DND-41 (cell line): ENCODE data around the gene UBE2H.
"Not testable (repeated sequence)": the region's sequence is repeated elsewhere in the genome, so short reads cannot be mapped to it uniquely, and the experiment has no call there.

Experiments used
- ATAC-seq: fragments of 200-7000 bp; cut with Tn5 transposase; 3 replicates; pipeline ENCODE4 v1.9.1; 2021; ENCODE audit warnings: low read depth; ENCODE audit not compliant: insufficient read depth
- DNase-seq: peaks from one replicate; pipeline ENCODE4 v3.0.0-alpha.2; 2020
- H2AFZ ChIP-seq: 2 replicates; pipeline ENCODE4 v1.6.0; 2012; ENCODE audit warnings: low read depth, low read length
- H3K27ac ChIP-seq: 2 replicates; pipeline ENCODE4 v1.5.1; 2012; ENCODE audit warnings: low read length, inconsistent platforms
- H3K27me3 ChIP-seq: fragments of 200-600 bp; sonication (generic); 2 replicates; pipeline ENCODE4 v1.6.0; 2012; ENCODE audit warnings: low read length, mild to moderate bottlenecking, inconsistent platforms; ENCODE audit not compliant: insufficient read depth, poor library complexity
- H3K36me3 ChIP-seq: 2 replicates; pipeline ENCODE4 v1.5.1; 2012; ENCODE audit warnings: low read length, inconsistent platforms; ENCODE audit not compliant: insufficient read depth
- H3K4me1 ChIP-seq: 2 replicates; pipeline ENCODE4 v1.5.1; 2012; ENCODE audit warnings: mild to moderate bottlenecking, low read length; ENCODE audit not compliant: insufficient read depth
- H3K4me2 ChIP-seq: 2 replicates; pipeline ENCODE4 v1.6.0; 2012; ENCODE audit warnings: mild to moderate bottlenecking, moderate library complexity, low read length, inconsistent platforms; ENCODE audit not compliant: insufficient read depth
- H3K4me3 ChIP-seq, 2 experiments: fragments of 200-600 bp in 1 of 2; shearing (Covaris generic) in 1 of 2; 2 replicates each; pipeline ENCODE4 v1.5.1; 2012 to 2016; ENCODE audit warnings: inconsistent platforms in 2 of 2, low read length in 2 of 2, mild to moderate bottlenecking in 2 of 2, low read depth in 1 of 2, moderate library complexity in 1 of 2
- H3K79me2 ChIP-seq: 2 replicates; pipeline ENCODE4 v1.6.0; 2012; ENCODE audit warnings: low read length, inconsistent platforms; ENCODE audit not compliant: insufficient read depth
- H3K9ac ChIP-seq: 2 replicates; pipeline ENCODE4 v1.6.0; 2012; ENCODE audit warnings: low read depth, mild to moderate bottlenecking, inconsistent platforms, low read length, moderate library complexity
- H3K9me3 ChIP-seq: 2 replicates; pipeline ENCODE4 v1.5.1; 2012; ENCODE audit warnings: low read length, moderate library complexity, mild to moderate bottlenecking, inconsistent platforms; ENCODE audit not compliant: insufficient read depth, severe bottlenecking
- H4K20me1 ChIP-seq: 2 replicates; pipeline ENCODE4 v1.6.0; 2012; ENCODE audit warnings: low read length; ENCODE audit not compliant: insufficient read depth
- CTCF ChIP-seq: IDR thresholded peaks from 2 replicates; pipeline ENCODE4 v1.5.1; 2012; ENCODE audit warnings: borderline replicate concordance, low read length, moderate library complexity, mild to moderate bottlenecking; ENCODE audit not compliant: poor library complexity, severe bottlenecking; ENCODE audit errors: extremely low read depth
- EZH2 ChIP-seq: IDR thresholded peaks from 3 replicates; pipeline ENCODE4 v1.6.1; 2012; ENCODE audit warnings: borderline replicate concordance, low read depth, mild to moderate bottlenecking, moderate library complexity, low read length, inconsistent platforms; ENCODE audit not compliant: severe bottlenecking

Gene UBE2H

GRCh38 chr7:129865093-129865924 is 87.5 kb downstream of the UBE2H start:
- Histone ChIP-seq H3K9ac (no peak overlapping the region), H2AFZ (no peak overlapping the region)
- no peak for ATAC-seq

GRCh38 chr7:129864676-129865075 is 88.1 kb downstream of the UBE2H start:
- H3K9ac ChIP-seq, H3K79me2 ChIP-seq, ATAC-seq, H2AFZ ChIP-seq, DNase-seq, H3K9me3 ChIP-seq, H3K27ac ChIP-seq, H4K20me1 ChIP-seq, H3K27me3 ChIP-seq, H3K4me1 ChIP-seq, H3K4me2 ChIP-seq, H3K36me3 ChIP-seq, H3K4me3 ChIP-seq: not testable (repeated sequence)

More at GRCh38 chr7:129865093-129865924, 87.5 kb downstream of the UBE2H start:
- no peak overlapping the region for H3K27ac ChIP-seq
- no peaks in the 10 kb centered on the region for H4K20me1 ChIP-seq
- DNase-seq = no peak
- H3K4me3 ChIP-seq = no peak overlapping the region
- H3K4me2 ChIP-seq = no peak overlapping the region
- no peaks in the 10 kb centered on the region for H3K36me3 ChIP-seq
- TF ChIP-seq CTCF (no peak), EZH2 (no peak)
- no peaks in the 10 kb centered on the region for H3K4me1 ChIP-seq
- no peaks in the 10 kb centered on the region for H3K27me3 ChIP-seq
- H3K79me2 ChIP-seq = no peaks in the 10 kb centered on the region
- H3K9me3 ChIP-seq = no peaks in the 10 kb centered on the region

DNA sequence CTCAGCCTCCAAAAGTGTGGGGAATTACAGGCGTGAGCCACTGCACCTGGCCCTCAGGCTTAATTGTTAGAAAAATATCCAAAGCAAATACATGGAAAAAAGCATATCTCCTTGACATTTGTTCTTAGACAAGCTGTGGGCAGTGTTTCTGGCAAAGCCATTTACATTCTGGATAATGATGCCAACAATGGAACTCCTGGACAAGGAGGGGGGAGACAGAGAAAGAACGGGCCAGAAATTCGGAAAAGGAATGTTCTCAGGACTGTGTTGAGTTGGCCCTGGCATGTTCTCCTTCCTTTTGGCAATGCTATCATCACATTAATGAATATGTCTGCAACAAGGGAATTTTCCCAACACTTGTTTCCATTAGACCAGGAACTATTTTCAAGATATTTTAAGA is 88.7 kb downstream of the UBE2H start:
- no peaks in the 10 kb centered on the region for H4K20me1 ChIP-seq
- H3K4me2 ChIP-seq = no peak overlapping the region
- no peak overlapping the region for H3K27ac ChIP-seq
- H3K27me3 ChIP-seq = no peaks in the 10 kb centered on the region
- H3K4me1 ChIP-seq = no peaks in the 10 kb centered on the region
- no peak for ATAC-seq
- H2AFZ ChIP-seq = no peak overlapping the region
- no peak for DNase-seq
- no peak overlapping the region for H3K4me3 ChIP-seq
- H3K9me3 ChIP-seq = no peaks in the 10 kb centered on the region
- H3K79me2 ChIP-seq = no peaks in the 10 kb centered on the region
- no peak overlapping the region for H3K9ac ChIP-seq
- H3K36me3 ChIP-seq = no peaks in the 10 kb centered on the region
- TF ChIP-seq CTCF (no peak), EZH2 (no peak)

GRCh38 chr7:129862682-129863081 is 90.1 kb downstream of the UBE2H start:
- no peak for DNase-seq
- TF ChIP-seq CTCF = no peak
- TF ChIP-seq EZH2 = no peak
- ATAC-seq = no peak
- Histone ChIP-seq H3K27me3 (no peaks in the 10 kb centered on the region), H3K4me1 (no peaks in the 10 kb centered on the region), H3K36me3 (no peaks in the 10 kb centered on the region), H2AFZ (no peak overlapping the region), H3K4me2 (no peak overlapping the region), H3K79me2 (no peaks in the 10 kb centered on the region), H3K4me3 (no peak overlapping the region), H4K20me1 (no peaks in the 10 kb centered on the region), H3K9me3 (no peaks in the 10 kb centered on the region), H3K9ac (no peak overlapping the region), H3K27ac (no peak overlapping the region)

GRCh38 chr7:129860784-129861183 is 92.0 kb downstream of the UBE2H start:
- H4K20me1 ChIP-seq, H3K4me1 ChIP-seq, H3K79me2 ChIP-seq, H3K4me3 ChIP-seq, H3K27ac ChIP-seq, H3K9ac ChIP-seq, H3K4me2 ChIP-seq, H3K9me3 ChIP-seq, DNase-seq, H3K27me3 ChIP-seq, ATAC-seq, H2AFZ ChIP-seq, H3K36me3 ChIP-seq: not testable (repeated sequence)
